IPS-11a (cell line): Measurements from ENCODE around the gene RPL18A.

ENCODE experiments used
- H3K4me3 ChIP-seq: one replicate; pipeline ENCODE4 v1.5.1; 2013; ENCODE audit warnings: low read depth, low read length, control low read depth

RPL18A gene

DNA sequence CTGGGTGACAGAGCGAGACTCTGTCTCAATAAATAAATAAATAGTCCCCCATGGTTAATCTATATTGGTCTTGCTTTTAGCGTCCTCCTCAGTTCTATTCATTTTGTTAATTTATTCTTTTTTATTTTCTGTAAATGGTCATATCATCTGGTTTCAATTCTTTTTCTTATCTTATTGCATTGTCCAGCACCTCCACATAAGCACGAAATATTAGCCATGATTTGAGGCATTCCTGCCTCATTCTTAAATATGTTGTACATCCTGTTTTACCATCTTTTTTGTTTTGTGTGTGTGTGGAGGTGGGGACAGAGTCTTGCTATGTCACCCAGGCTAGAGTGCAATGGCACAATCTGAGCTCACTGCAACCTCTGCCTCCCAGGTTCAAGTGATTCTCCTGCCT, 48.5 kb downstream of the RPL18A start:
- no peak overlapping the region for H3K4me3 ChIP-seq

DNA sequence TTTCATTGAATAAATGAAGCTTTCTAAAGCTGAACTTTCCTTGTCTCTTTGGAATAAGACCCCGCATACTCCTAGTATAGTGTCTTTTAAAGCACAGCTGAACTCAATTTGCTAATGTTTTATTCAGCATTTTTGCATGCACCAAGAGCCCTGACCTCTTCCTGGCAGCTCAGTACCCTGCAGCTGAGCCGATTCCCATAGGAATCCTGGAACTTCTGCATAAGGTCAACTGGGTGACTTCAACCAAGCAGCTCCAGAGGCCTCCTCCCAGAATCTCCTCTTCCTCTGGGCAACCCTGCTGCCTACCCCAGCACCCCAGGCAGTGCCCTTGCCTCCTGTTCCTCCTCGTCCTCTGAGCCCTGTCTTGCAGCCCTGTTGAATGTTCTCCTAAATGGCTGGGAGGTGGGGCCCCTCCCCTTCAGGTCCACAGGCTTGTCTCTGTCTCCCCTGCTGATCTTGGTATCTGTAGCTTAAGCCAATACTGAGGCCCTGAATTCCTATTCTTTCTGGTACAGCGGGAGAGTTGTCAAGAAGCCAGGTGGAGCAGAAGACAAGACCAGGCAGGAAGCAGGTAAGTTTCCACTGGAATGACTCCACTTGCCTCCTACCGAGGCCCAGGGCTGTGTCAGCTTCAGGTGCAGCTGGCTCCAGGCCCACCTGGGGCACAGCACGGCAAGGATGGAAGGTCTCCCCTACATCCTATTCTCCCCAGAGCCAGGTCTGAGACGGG, 49.5 kb downstream of the RPL18A start:
- H3K4me3 ChIP-seq, result no peak overlapping the region

DNA sequence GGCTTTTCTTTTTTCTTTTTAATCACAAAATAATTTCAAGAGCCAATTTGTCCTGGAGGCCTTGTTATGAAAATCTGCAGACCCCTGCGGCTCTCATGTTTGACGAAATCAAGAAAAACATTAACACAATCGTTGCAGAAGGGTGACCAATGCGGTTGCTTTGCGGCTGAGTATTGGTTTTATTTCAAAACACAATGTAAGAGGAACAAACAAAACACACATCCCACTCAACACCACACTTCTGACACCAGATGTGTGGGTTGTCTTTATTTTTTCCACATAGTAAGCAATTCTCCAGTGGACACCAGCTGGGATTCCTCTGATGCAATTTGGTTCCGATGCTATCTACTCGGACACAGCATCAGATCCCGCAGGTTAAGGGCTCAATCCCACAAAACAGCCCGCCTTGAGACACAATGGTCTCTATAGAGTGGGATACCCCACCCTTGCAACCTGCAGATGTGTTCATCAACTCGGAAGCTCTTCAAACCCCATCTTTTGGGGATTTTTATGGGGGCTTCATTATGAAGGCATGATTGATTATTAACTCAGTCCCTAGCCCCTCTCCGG, 51.2 kb downstream of the RPL18A start:
- H3K4me3 ChIP-seq, result no peak overlapping the region
